HG03280 (cell line): Measurements from ENCODE around the gene TAF1B.

Experiments used
- ATAC-seq: cut with Tn5 transposase; IDR thresholded peaks from one replicate; pipeline ENCODE4 v1.9.1; 2021; ENCODE audit warnings: mild to moderate bottlenecking, moderate library complexity; ENCODE audit not compliant: unreplicated experiment

The TAF1B gene

DNA sequence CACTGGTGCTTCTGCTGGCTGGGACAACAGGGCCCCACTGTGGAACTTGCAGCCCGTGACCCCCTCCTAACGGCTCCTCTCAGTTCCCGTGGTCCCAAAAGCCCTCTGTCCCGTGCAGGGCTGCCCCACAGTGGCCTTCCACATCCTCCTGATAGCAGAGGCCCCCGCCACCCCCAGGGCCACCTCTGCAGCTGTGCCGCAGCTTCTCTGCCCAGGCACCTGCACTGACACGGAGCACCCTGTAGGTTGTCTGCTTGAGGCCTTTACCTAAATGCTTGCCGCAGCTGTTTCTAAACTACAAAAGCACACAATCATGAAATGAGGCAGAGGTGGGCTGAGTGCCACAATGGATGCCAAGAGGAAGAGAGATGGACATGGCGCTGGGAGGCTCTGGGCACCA, 94.7 kb downstream of the TAF1B start:
- no peak for ATAC-seq

GRCh38 chr2:9939587-9940485, 96.6 kb downstream of the TAF1B start:
- ATAC-seq: no peak

GRCh38 chr2:9941196-9941995, 98.1 kb downstream of the TAF1B start:
- no peak for ATAC-seq

DNA sequence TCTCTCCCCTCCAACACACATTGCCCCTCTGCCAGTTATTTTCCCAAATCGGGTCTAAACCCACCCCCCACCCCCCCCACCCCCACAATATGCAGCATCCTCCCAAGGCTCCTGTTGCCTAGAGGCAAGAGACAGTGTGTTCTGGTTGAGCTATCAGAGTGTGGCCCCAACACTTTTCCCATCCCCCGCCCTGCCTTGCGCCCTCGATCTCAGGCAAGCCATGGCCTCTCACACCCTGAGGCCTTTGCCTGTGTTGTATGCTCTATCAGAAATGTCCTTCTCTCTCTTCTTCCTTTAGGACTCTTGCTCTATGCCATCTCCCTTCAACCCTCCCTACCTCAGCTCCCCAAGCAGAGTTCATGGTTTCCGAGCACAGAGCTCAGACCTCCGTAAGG, 98.7 kb downstream of the TAF1B start:
- ATAC-seq: no peak

DNA sequence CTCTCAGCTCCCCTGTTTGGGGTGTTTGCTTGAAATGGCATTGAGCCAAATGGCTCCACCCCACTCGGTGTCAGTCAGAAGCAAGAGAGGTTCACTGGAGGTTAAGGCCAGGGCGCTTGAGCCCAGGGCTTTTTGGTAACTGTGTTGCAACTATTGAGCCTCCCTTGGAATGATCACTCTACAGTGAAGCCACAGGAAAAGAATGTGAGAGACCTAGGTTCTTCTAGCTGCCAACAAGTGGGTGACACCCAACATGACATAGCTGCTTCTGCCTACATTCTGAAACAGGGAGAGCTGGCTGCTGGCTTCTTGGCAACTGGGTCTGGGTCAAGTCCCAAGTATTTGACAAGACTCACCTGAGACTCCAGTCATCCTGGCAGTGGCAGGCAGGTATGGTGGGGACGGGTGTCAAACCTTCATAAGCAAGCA, 101.1 kb downstream of the TAF1B start:
- no peak for ATAC-seq

DNA sequence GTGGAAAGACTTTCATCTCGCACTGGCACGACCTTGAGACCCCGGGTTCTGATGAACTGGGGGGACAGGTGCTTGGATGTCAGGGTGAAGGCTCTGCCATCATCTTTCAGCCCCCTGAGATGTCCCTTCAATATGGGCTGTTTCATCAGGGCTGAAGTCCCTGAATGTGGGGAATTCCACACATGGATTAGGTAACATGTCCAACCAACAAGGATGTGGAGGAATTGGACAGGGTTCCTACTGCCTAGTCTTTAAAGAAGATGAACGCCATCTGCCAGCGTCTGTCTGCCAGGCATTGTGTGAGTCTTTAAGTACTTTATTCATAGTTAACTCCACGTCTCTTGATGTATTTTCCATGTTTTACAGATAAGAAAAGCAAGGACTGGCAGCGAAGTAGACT, 102.3 kb downstream of the TAF1B start:
- ATAC-seq: no peak

DNA sequence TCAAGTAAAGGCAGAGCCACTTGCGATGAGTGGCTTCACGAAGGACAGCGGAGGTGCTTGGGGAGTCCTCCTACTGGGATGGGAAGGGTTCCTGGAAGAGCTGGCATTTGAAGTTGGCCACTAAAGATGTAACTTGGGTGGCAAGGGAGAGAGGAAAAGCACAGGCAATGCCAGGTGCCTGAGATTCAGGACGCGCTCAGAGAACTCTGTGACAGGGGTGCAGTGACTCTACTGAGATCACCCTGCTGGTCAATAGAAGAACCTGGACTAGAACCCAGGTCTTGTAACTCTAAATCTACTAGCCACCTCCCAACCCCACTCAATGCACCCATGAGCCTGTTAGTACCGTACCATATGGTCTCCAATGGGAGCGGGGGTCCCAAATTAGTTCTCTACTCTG, 102.8 kb downstream of the TAF1B start:
- no peak for ATAC-seq

DNA sequence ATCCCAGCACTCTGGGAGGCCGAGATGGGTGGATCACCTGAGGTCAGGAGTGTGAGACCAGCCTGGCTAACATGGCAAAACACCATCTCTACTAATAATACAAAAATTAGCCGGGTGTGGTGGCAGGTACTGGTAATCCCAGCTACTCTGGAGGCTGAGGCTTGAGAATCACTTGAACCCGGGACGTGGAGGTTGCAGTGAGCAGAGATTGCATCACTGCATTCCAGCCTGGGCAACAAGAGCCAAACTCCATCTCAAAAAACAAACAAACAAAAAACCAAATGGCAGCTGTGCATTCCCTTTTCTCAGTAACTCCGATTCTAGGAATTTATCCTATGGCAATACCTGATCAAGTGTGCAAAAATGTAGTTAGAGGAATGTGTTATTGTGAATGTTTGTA, 103.5 kb downstream of the TAF1B start:
- ATAC-seq: no peak

DNA sequence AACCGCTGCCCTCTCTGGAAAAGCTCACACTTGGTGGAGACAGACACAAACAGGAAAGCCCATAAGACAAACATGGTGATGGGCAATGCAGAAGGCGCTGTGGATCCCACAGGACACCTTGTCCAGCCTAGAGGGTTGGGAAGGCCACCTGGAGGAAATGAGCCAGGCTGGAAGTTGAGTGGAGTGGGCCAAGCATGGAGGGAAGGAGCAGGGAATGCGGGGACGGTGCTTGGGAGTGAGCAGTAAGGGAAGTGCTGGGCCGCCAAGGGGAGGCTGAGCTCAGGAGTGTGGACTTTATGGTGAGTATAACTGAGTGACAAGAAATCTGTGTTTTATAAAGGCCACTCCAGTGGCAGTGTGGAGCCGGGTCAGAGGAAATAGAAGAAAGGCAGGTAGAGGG, 105.4 kb downstream of the TAF1B start:
- ATAC-seq: no peak

- ATAC-seq: no peak
Observed at GRCh38 chr2:9949239-9949991, 106.1 kb downstream of the TAF1B start.

DNA sequence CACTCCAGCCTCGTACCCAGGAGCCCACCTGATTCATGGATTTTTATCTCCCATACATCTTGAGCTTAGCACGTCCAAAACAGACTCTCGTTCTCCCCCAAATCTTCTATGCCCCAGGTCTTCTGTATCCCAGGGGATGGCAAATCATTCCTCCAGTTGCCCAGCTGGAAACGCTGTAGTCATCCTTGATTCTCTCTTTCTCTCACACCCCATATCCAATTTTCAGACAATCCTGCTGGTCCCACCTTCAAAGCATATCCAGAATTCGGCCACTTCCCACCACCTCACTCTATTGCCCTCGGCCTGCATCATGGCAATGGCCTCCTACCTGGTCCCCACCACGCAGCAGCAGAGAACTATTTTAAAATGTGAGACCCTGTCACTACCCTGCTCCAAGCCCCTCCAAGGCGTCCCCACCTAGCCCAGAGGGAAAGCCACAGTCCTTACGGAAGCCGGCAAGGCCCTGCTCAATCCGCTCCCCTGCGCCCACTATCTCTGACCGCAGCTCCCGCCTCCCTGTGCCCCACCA, 106.8 kb downstream of the TAF1B start:
- ATAC-seq: no peak

DNA sequence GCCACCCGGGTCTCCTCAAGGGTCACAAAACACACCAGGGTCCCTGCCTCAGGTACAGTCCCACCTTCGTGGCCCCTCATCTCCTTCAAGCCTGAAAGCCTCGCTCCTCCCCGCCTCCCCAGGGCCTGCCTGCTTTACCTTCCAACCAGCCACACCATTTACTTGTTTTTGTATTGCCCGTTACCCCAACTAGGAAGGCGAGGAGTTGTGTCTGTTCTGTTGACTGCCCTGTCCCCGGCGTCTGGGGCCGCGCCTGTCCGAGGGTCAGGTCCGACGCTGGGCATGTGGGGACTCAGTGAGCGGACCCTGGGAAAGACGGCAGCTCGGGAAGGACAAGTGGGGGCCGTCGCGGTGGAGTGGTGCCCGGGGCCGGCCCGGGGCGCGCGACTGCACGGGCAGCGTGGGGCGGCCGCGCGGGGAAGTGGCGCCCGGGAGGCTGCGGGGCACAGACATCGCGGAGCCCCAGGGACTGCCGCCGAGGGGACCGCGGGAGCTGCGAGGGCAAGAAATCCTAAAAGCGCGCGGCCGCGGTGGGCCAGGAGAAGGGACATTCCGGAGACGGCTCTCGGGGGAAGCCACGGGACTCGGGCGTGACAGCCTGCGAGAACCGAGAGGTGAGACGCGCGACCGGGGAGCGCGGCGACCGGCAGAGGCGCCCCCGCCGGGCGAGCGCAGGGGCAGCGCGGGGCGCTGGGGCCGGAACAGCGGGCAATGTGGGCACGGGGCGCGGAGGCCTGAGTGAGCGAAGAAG, 107.4 kb downstream of the TAF1B start:
- peak; percentile 46 for ATAC-seq

- ATAC-seq: no peak
Observed at GRCh38 chr2:9951272-9951521, 107.9 kb downstream of the TAF1B start.

DNA sequence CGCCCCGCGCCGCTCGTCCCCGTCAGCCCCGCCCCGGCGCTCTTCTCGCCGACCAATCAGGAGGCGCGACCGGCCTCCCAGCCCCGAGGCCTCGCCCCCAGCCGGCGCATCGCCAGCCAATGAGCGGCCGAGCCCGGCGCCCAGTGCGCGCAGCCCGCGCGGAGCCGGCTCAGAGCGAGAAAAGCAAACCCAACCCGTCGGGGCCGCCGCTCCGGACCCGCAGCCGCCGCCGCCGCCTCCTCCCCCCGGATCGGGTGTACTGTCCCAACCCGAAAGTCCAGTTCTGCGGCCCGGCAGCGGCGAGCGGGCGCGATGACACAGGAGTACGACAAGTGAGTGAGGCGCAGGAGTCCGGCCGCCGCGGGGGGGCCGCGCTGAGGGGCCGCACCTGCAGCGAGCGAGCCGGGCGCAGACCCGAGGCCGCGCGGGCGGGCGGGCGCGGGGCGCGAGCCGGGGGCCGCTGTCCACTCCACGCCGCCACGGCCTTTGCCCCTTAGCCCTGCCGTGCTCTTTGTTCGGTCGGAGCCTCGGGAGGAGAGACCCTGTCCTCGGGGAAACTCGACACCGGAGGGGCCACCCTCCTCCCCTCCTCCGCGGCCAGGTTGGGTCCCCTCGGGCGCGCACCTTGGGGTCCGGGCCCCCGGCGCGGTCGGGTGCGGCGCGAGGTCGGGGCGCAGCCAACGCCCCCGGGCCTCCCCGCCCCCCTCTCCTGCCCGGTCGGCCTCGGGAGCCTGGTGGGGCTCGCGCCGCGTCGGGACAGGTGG, 108.4 kb downstream of the TAF1B start, which contains the start of gene GRHL1:
TSS of gene GRHL1 (plus strand) at position 172 of the 764 bp plus-strand sequence. CDS start at position 313, 141 bp downstream.
- ATAC-seq: peak; percentile 97

DNA sequence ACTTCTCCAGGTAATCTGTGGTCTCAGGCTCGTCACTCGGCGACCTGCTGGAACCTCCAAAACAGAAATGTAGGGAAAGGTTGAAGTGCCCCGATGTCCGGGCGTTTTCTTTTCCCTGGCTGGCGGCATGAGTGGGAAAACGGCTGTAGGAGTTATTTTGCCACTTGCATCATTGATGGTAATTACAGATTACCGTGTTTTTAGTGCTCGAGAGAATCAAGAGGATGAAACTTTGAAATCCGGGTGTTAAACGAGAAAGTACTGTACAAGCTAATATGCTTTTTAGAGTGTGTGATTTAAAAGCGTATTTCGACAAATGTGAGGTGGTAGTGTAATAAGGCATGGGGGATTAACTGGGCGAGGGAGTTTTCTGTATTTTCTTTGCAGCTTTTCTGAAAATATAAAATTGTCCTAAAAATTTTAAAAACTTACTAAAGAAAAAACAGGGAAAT, 109.0 kb downstream of the TAF1B start:
- no peak for ATAC-seq

GRCh38 chr2:9952856-9953503, 109.7 kb downstream of the TAF1B start:
- no peak for ATAC-seq

DNA sequence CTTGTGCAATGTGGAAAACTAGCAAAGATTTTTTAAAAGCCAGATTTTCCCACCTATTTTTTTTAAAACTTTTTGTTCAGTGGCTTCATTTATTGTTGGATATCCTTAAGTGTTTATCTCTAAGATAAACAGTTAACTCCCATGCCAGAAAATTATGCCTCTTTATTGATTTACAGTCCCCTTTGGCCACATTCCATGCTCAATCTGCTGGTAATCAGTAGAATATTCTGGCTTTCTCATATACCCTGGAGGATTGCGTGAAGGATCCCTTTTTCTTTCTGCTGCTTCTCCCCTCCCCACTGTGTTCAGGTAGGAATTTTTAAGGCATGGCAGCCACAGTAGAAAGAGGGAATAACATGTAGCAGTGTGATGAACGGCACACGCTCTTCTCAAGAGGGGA, 110.9 kb downstream of the TAF1B start:
- no peak for ATAC-seq

GRCh38 chr2:9958057-9958456, 114.8 kb downstream of the TAF1B start:
- ATAC-seq: no peak

- ATAC-seq: no peak
Observed at GRCh38 chr2:9959262-9959661, 116.0 kb downstream of the TAF1B start.
